Activated CD4-positive, CD25-positive, alpha-beta regulatory T cell treated with anti-CD3 and anti-CD28 coated beads, Interleukin-2, amount 50 U/mL, for 72 hours (primary cell): ENCODE data around the gene ARHGAP15.
"Not testable (repeated sequence)": the region's sequence is repeated elsewhere in the genome, so short reads cannot be mapped to it uniquely, and the experiment has no call there.

Experiments
- DNase-seq: peaks from one replicate; pipeline ENCODE4 v3.0.0; 2021

The ARHGAP15 gene

DNA sequence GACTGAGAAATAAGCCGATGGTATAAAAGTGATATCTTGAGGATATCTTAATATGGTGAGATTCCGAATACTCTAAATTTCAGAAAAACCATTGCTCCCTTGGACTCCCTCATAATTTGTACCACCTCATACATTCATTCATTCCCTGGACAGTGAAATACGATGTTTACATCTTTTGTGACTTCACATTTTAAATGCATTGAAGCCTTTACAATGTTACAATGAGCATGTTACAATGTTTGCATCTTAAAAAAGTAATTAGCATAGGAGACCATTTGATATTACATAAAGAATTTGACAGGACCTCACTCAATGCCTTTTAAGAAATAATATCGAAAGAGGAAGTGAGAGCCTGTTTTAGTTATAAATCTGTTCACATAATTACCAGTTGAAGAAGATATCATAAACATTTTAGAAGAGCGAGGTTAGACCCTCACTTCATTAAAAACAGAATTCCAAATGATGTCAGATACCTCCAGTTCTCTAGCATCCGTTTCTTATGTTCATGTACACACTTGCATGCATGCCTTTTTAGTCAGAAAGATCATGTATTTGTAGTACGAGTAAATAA, 372.0 kb downstream of the ARHGAP15 start:
- DNase-seq: no peak

GRCh38 chr2:143503280-143503679, 374.1 kb downstream of the ARHGAP15 start:
- DNase-seq: no peak

GRCh38 chr2:143504397-143504796, 375.2 kb downstream of the ARHGAP15 start:
- DNase-seq: no peak

DNA sequence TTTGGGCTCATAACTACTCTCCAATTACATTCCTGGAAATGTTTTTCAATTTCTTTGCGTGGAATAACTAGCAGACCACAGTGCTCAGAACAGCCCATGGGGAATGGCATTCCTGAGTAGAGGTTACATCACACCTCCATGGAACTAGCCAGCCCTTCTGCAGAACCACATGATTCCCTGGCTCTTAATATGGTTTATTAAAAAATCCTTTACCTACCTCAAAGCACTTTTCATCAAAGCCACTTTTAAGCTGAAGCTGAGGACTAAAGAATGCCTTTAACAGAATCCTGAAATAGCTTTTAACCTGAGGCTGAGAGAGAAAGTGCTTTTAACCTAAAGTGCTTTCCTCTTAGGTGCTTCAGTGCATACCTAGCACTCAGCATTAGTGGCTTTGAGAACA, 376.3 kb downstream of the ARHGAP15 start:
- DNase-seq: no peak

DNA sequence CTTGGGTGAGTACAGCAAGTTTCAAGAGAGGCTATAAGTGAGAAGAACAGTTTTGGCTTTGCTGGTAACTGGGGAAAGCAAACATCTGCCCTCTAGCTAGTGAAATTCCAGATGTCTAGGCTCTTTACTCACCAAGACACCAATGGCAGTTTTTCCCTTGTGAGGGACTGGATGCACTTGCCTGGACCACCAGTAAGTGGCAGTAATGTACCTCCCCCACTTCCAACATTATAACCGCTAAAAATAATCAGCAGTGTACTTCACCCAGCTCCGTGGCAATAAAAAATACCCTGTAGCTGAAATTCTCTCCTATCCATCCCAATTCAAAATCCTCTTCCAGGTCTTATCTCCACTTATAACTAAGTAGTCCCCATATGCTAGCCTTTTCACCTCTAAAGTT, 383.9 kb downstream of the ARHGAP15 start:
- no peak for DNase-seq

GRCh38 chr2:143514413-143514812, 385.2 kb downstream of the ARHGAP15 start:
- DNase-seq: no peak

DNA sequence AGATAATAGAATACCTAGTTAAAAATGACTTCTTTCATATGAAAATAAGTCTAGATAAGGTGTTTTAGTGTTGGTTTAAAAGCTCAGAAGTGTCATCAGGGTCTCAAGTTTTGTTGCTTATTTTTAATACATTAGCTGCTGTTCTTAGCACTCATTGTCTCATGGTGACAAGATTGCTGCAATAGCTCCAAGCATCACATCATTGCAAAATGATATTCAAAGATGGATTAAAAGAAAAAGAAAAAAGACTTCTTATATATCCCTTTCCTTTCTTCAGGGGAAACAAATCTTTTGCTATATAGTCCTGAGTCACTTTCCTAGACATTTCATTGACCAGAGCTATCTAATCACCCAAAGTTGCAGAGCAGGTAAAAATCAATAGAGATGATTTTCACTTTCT, 386.1 kb downstream of the ARHGAP15 start:
- DNase-seq: no peak

- no peak for DNase-seq
Observed at GRCh38 chr2:143519521-143519920, 390.3 kb downstream of the ARHGAP15 start.

DNA sequence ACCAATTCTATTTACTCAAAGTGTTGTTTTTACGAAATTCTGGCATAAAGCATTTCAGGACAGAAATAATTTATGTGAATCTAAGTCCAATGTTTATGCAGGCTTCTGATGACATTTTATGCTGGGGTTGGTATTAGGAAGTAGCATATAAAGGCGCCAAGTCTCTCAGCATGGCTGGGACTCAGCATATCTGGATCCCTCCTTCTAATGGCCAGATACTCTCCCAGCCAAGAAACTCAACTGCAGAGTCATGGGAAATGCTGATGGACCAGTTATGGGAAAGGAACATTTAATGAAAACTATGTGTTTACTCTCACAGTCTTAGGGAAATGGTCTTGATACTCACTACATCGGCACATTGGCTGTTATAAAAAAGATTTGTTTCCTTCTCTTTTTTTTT, 392.2 kb downstream of the ARHGAP15 start:
- DNase-seq: no peak

- DNase-seq: no peak
Observed at GRCh38 chr2:143522699-143523098, 393.5 kb downstream of the ARHGAP15 start.

- no peak for DNase-seq
Observed at GRCh38 chr2:143524119-143524553, 394.9 kb downstream of the ARHGAP15 start.

GRCh38 chr2:143524559-143525401, 395.6 kb downstream of the ARHGAP15 start:
- no peak for DNase-seq

DNA sequence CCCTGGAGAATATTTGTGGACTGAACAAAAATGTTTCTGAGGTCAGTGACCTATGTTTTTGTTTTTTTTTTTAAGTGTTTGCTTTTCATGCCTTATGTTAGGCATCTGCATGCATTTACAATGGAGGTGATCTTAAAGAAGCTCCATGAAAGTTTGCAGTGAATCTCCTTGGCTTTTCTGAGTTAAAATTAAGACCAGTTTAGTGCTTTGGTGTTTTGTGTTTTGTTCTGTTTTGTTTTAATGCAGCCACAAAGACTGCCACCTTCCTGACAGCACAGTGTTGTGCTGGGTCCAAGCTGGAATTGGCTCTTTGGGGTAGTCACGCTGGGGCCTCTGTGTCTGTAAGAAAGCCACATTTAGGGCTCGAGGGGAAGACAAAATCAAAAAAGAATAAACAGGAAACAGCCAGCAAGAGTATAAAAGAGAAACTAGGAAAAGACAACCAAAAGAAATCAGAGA, 396.2 kb downstream of the ARHGAP15 start:
- no peak for DNase-seq

GRCh38 chr2:143526498-143526897, 397.3 kb downstream of the ARHGAP15 start:
- DNase-seq: no peak

- DNase-seq: no peak
Observed at GRCh38 chr2:143528021-143528420, 398.8 kb downstream of the ARHGAP15 start.

GRCh38 chr2:143529118-143529720, 400.0 kb downstream of the ARHGAP15 start:
- DNase-seq: no peak

DNA sequence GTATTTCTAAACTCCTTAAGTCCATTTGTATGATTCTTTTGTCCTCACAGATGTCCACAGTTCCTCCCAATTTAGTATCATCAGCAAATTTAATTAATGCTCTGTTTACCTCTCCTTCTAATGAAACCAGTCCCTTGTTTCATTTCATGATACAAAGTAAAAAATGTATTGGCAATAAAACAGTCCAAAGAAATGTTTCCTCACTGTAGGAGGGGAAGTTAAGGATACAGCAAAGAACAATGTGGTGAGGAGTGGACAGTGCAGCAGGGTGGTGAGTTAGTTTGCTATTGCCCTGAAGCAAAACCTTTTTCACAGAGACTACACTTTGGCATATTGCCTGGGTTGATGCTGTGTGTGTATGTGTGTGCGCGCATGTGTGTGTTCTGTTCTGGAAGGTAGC, 401.5 kb downstream of the ARHGAP15 start:
- DNase-seq: no peak

DNA sequence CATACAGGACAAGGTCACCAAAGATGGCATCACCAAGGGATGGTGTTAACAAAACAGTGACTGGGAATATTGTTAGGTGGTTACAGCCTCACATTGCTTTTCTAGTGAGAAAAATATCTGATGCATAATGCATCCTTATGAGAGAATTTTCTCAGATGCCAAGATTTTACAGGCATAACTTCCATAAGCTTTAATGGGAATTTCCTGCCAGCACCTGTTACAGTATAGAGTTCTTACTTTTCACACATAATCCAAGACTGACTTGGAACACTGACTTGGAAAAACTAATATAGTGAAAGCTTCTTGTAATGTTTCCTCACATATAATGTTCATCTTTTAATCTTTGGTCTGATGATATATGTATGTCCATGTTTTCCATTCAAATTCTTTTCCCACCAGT, 402.8 kb downstream of the ARHGAP15 start:
- no peak for DNase-seq

- DNase-seq: no peak
Observed at GRCh38 chr2:143533846-143534245, 404.6 kb downstream of the ARHGAP15 start.

GRCh38 chr2:143535802-143536201, 406.6 kb downstream of the ARHGAP15 start:
- no peak for DNase-seq

DNA sequence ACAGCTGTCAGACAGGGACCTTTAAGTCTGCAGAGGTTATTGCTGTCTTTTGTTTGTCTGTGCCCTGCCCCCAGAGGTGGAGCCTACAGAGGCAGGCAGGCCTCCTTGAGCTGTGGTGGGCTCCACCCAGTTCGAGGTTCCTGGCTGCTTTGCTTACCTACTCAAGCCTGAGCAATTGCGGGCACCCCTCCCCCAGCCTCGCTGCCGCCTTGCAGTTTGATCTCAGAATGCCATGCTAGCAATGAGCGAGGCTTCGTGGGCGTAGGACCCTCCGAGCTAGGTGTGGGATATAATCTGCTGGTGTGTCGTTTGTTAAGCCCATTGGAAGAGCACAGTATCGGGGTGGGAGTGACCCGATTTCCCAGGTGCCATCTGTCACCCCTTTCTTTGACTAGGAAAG, 412.7 kb downstream of the ARHGAP15 start:
- DNase-seq: not testable (repeated sequence)

DNA sequence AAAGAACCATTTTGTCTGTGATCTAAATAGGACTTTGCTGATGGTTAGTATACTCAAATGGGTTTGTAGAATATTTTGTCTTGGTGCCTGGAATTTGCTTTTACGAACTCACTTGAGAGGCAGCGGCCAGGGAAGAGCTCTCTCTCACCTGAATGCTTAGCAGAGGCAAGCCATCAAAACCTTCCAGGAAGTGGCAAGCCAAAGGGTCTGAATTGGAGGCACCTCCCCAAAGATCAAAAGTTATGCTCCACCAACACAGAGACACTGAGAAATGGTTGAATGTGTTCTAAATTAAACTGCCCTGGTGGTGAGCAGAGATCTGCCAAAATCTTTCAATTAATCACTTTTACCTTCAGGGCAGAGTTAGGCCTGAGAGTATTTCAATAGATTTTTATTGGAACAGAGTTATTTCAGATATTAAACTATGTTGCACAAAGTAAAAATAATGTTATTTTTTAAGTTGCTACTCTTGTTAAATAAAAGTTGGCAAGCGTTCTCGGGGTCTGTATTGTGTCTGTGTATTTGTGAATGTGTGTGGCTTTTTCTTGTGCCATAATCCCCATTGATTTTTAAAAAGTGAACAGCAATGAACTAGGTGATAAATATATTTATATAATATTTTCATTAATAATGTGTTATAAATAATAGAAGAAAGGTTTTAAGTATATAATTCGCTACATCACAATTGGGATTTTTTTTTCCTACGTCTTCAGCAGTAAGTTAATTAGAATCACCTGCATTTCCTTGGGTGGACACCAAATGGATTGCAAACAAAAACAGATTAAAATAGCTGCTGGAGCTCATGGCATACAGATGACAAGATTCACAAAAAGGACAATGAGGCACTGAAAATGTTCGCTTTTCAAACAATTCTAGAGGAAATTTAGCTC, 416.1 kb downstream of the ARHGAP15 start:
- DNase-seq: no peak

GRCh38 chr2:143545949-143546255, 416.7 kb downstream of the ARHGAP15 start:
- no peak for DNase-seq
